ENCODE measurements around the gene TIMM29. TPM values are rescaled to one million over a fixed set of nuclear protein-coding genes. Genes with fewer than 3 reads are reported as not detected.

The TIMM29 gene
- total RNA-seq, 1 donor from 2014 or later, result 28.0 TPM

DNA sequence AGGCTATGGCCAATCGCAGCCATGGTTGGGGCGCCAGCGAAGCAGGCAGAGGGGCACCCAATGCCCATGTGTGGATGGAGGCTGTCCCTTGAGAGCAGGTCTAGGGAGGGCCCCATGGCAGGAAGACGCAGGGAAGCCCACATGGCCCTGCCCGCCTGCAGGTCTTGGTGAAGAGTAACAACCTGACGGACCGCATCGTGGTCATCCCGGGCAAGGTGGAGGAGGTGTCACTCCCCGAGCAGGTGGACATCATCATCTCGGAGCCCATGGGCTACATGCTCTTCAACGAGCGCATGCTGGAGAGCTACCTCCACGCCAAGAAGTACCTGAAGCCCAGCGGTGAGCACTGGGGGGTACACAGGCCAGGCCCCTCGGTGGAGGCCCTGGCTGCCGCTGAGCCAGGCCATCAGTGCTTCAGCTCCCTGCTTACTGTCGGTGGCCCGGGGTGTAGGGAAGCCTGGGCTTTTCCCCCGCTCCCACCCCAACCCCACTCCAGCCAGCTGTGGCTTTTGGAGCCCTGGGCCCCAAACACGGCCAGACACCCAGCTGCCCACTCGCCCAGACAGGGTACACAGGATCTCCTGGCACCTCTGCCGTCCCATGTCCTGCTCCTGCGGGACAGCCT, 14.8 kb upstream of the TIMM29 start:
- Mint-ChIP-seq H3K4me3 (no peak overlapping the region), H3K9me3 (no peaks in the 10 kb centered on the region), H3K36me3 (ENCODE audit: low read depth) (no peaks in the 10 kb centered on the region), H3K27me3 (ENCODE audit: low read depth) (no peaks in the 10 kb centered on the region), H3K27ac (ENCODE audit: unreplicated experiment) (no peak overlapping the region), H3K4me1 (no peaks in the 10 kb centered on the region)
- TF ChIP-seq, protein P1, sequence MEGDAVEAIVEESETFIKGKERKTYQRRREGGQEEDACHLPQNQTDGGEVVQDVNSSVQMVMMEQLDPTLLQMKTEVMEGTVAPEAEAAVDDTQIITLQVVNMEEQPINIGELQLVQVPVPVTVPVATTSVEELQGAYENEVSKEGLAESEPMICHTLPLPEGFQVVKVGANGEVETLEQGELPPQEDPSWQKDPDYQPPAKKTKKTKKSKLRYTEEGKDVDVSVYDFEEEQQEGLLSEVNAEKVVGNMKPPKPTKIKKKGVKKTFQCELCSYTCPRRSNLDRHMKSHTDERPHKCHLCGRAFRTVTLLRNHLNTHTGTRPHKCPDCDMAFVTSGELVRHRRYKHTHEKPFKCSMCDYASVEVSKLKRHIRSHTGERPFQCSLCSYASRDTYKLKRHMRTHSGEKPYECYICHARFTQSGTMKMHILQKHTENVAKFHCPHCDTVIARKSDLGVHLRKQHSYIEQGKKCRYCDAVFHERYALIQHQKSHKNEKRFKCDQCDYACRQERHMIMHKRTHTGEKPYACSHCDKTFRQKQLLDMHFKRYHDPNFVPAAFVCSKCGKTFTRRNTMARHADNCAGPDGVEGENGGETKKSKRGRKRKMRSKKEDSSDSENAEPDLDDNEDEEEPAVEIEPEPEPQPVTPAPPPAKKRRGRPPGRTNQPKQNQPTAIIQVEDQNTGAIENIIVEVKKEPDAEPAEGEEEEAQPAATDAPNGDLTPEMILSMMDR (conservative IDR thresholded peaks at IDR 0.05), result no peak
- DNase-seq (ENCODE audit: low read depth, low spot score), result no peak

DNA sequence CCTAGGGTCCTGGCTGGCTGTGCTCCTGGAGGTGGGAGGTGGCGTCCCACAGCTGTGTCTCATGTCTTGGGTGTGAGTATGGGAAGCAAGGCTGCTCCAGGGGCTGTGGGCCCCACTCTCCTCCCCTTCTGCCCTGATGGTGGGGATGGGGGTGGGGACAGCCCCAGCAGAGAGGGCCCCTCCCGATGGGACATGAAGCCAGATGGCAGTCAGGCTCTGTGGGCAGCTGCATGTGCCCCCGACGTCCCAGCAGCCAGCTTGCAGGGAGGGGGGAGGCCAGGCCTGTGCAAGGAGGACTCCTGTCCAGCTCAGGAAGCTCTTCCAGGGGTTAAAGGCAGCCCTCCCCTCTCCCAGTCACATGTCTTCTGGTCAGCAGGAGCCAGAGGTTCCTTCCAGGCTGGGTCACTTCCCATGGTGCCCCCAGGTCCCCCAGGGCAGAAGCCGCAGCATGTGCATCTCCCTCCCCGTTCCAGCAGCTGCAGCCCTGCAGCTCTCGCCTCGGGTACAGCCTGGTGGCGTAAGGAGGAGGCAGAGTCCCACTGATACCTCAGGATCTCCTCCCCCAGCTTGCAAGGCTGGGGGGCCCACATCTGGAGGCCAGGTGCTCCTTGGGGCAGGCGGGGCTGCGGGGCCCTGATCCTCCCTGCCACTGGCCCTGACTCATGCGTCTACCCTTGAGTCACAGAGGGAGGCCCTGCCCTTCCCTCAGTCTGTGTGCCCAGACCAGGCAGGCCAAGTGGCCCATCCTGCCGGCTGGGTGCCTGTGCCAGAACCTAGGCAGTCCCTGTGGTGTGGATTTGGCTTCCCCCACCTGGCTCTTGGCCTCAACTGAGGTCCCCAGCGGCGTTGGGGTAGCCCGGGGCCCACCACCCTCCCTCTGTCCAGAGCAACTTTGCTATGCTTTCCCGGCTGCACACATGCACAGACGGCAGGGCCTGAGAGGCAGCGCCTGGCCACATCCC, 13.2 kb upstream of the TIMM29 start:
- no peaks in the 10 kb centered on the region for H3K36me3 Mint-ChIP-seq (ENCODE audit: low read depth)
- H3K27ac Mint-ChIP-seq (ENCODE audit: unreplicated experiment), result no peak overlapping the region
- no peaks in the 10 kb centered on the region for H3K27me3 Mint-ChIP-seq (ENCODE audit: low read depth)
- TF ChIP-seq, protein P1 (conservative IDR thresholded peaks at IDR 0.05), result no peak
- no peak for DNase-seq (ENCODE audit: low read depth, low spot score)
- H3K4me1 Mint-ChIP-seq, result no peaks in the 10 kb centered on the region
- H3K4me3 Mint-ChIP-seq, result no peak overlapping the region
- no peaks in the 10 kb centered on the region for H3K9me3 Mint-ChIP-seq

DNA sequence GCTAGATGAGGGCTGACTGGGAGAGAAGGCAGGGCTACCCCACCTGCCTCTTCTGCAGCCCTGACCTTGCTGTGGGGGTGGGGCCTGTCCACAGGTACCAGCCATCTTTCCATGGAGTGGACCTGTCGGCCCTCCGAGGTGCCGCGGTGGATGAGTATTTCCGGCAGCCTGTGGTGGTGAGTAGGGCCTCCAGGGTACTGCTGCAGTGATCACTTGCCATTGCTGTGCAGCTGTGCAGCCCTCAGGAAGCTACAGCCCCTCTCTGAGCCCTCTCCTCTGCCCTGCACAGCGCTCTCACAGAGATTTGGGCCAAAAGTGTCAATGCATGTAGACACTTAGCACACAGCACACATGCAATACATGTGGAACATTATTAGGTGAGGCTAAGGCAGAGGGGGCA, 12.0 kb upstream of the TIMM29 start:
- TF ChIP-seq, protein P1 (conservative IDR thresholded peaks at IDR 0.05), result no peak
- H3K36me3 Mint-ChIP-seq (ENCODE audit: low read depth), result no peaks in the 10 kb centered on the region

DNA sequence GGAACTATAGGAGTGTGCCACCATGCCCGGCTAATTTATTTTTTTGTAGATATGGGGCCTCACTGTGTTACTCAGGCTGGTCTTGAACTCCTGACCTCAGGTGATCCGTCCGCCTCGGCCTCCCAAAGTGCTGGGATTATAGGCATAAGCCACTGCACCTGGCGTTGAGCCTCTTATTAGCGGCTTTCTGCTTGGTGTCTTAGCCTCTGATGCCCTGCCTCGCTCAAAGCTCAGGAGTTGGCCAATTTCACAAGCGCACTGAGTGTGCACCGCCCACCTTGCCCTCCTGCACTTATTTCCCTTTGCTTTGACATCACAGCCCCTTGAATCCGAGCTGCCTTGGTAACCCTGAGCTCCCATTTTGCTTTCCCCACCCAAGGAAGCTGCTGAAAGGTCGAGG, 10.3 kb upstream of the TIMM29 start:
- H3K36me3 Mint-ChIP-seq (ENCODE audit: low read depth), result no peaks in the 10 kb centered on the region
- TF ChIP-seq, protein P1 (conservative IDR thresholded peaks at IDR 0.05), result no peak
- H3K4me1 Mint-ChIP-seq, result no peaks in the 10 kb centered on the region
- H3K4me3 Mint-ChIP-seq, result no peak overlapping the region
- DNase-seq (ENCODE audit: low read depth, low spot score), result no peak
- H3K27ac Mint-ChIP-seq (ENCODE audit: unreplicated experiment), result no peak overlapping the region
- no peaks in the 10 kb centered on the region for H3K9me3 Mint-ChIP-seq
- H3K27me3 Mint-ChIP-seq (ENCODE audit: low read depth), result no peaks in the 10 kb centered on the region

More for the DNA sequence above, 12.0 kb upstream of the TIMM29 start:
- no peak for DNase-seq (ENCODE audit: low read depth, low spot score)
- Mint-ChIP-seq H3K27me3 (ENCODE audit: low read depth) (no peaks in the 10 kb centered on the region), H3K4me1 (no peaks in the 10 kb centered on the region), H3K9me3 (no peaks in the 10 kb centered on the region), H3K27ac (ENCODE audit: unreplicated experiment) (no peak overlapping the region), H3K4me3 (no peak overlapping the region)

DNA sequence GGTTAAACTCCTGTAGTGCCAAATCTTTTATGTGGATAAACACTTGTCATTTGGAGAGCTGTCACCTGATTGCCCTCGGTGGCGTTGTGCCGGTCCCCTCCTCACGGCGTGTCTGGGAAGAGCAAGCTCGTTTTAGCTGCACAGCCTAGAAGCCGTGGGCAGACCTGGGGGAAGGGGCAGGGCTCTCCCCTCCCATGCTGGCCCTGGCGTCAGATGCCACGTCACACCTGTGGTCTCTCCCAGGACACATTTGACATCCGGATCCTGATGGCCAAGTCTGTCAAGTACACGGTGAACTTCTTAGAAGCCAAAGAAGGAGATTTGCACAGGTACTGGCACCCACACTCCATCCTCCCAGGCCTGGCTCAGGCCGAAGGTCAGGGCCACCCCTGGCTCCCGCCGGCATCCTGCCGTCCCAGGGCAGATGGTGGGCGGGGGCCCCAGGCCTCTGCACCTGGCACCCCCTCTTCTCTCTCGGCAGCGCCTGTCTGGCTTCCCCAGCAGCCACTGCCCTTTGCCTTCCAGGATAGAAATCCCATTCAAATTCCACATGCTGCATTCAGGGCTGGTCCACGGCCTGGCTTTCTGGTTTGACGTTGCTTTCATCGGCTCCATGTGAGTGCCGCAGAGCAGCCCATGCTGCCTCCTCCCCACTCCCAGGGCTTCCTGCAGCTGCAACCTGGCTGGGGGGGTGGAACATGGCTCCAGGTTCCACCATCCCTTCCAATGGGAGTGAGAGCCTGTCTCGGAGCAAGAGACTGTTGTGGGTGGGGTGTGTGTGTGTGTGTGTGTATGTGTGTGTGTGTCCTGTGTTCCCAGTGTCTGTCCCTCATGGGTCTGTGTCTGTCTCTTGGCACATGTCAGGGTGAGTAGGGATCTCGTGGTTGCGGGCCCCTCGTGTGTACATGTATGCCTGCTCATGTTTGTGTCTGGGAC, 9.0 kb upstream of the TIMM29 start:
- no peak overlapping the region for H3K27ac Mint-ChIP-seq (ENCODE audit: unreplicated experiment)
- TF ChIP-seq, protein P1 (conservative IDR thresholded peaks at IDR 0.05), result no peak
- H3K27me3 Mint-ChIP-seq (ENCODE audit: low read depth), result no peaks in the 10 kb centered on the region
- H3K9me3 Mint-ChIP-seq, result no peaks in the 10 kb centered on the region
- DNase-seq (ENCODE audit: low read depth, low spot score), result no peak
- no peak overlapping the region for H3K4me3 Mint-ChIP-seq
- H3K36me3 Mint-ChIP-seq (ENCODE audit: low read depth), result no peaks in the 10 kb centered on the region
- no peaks in the 10 kb centered on the region for H3K4me1 Mint-ChIP-seq
